Measurements from ENCODE around the gene LIPJ. TPM values are rescaled to one million over a fixed set of nuclear protein-coding genes. Genes with fewer than 3 reads are reported as not detected.

Gene LIPJ
- total RNA-seq, 1 experiment from 2014 or later = 0.09 TPM

- TF ChIP-seq USF2 (CRISPR knock-in tag; IDR thresholded peaks at IDR 0.05) (no peak), ZNF281 (CRISPR knock-in tag; IDR thresholded peaks at IDR 0.05) (no peak), ZNF219 (CRISPR knock-in tag; IDR thresholded peaks at IDR 0.05; ENCODE audit: borderline replicate concordance) (no peak), FOXK1 (CRISPR knock-in tag; IDR thresholded peaks at IDR 0.05) (no peak)
Measured at GRCh38 chr10:88618496-88618895, 31.9 kb downstream of the LIPJ start (continued).

GRCh38 chr10:88620441-88620840 lies 33.9 kb downstream of the LIPJ start:
- Mint-ChIP-seq H3K27me3 (ENCODE audit: low read depth) (no peaks in the 10 kb centered on the region), H3K4me3 (no peak overlapping the region), H3K9me3 (peaks cover 10% of the 10 kb centered on the region; the same call in 1 of the 2 replicates), H3K36me3 (no peaks in the 10 kb centered on the region), H3K27ac (no peak overlapping the region), H3K4me1 (0 out of 2 replicates have a peak, but pooled peaks cover 5% of the 10 kb centered on the region)
- CTCF ChIA-PET = interaction anchor here (1.3 kb wide), 1 partner anchor 37 kb away, joined by 5 read pairs; the partner anchor contains the start of gene RNLS
- POLR2A ChIA-PET = no interaction called here
- ATAC-seq (no peak), DNase-seq (ENCODE audit: low spot score) (no peak)
- no peak for TF ChIP-seq AFF4 (CRISPR knock-in tag; IDR thresholded peaks at IDR 0.05; ENCODE audit: borderline replicate concordance)
- no peak for TF ChIP-seq CBFB (CRISPR knock-in tag; IDR thresholded peaks at IDR 0.05; ENCODE audit: low read depth)
- TF ChIP-seq FOXP1 (CRISPR knock-in tag; IDR thresholded peaks at IDR 0.05; ENCODE audit: borderline replicate concordance) = no peak
- TF ChIP-seq ZNF219 (CRISPR knock-in tag; IDR thresholded peaks at IDR 0.05; ENCODE audit: borderline replicate concordance) = no peak
- no peak for TF ChIP-seq ATF2 (CRISPR knock-in tag; IDR thresholded peaks at IDR 0.05; ENCODE audit: borderline replicate concordance, low read depth)
- TF ChIP-seq ZBTB43 (CRISPR knock-in tag; IDR thresholded peaks at IDR 0.05) = no peak
- TF ChIP-seq NFYB (CRISPR knock-in tag; conservative IDR thresholded peaks at IDR 0.05; ENCODE audit: low read depth) = no peak
- TF ChIP-seq FOXK1 (CRISPR knock-in tag; IDR thresholded peaks at IDR 0.05) = no peak
- no peak for TF ChIP-seq TCF7 (CRISPR knock-in tag; IDR thresholded peaks at IDR 0.05; ENCODE audit: low read depth)
- no peak for TF ChIP-seq MAX (CRISPR knock-in tag; IDR thresholded peaks at IDR 0.05)
- no peak for TF ChIP-seq JAZF1 (CRISPR knock-in tag; IDR thresholded peaks at IDR 0.05)
- no peak for TF ChIP-seq ETV6 (CRISPR knock-in tag; IDR thresholded peaks at IDR 0.05)
- no peak for TF ChIP-seq GABPB1 (CRISPR knock-in tag; IDR thresholded peaks at IDR 0.05)
- no peak for TF ChIP-seq ZNF263 (CRISPR knock-in tag; IDR thresholded peaks at IDR 0.05; ENCODE audit: low read depth)
